PFSK-1 (cell line): ENCODE data around the gene LILRB1.

Experiments used
- SIN3A ChIP-seq: IDR thresholded peaks from 2 replicates; pipeline ENCODE4 v1.6.1; 2012; ENCODE audit warnings: mild to moderate bottlenecking, low read length, moderate library complexity, borderline replicate concordance; ENCODE audit not compliant: insufficient read depth
- TAF1 ChIP-seq: IDR thresholded peaks from 2 replicates; pipeline ENCODE4 v1.6.1; 2012; ENCODE audit warnings: low read length, control low read depth, borderline replicate concordance; ENCODE audit not compliant: insufficient read depth
- TF ChIP-seq, protein P1 (sequence below), 2 experiments: IDR thresholded peaks; 2 replicates each; pipeline versions ENCODE4 v1.6.1 to v1.8.0; 2011 to 2012; ENCODE audit warnings: low read depth in 2 of 2, low read length in 2 of 2, control low read depth in 1 of 2, inconsistent platforms in 1 of 2, mild to moderate bottlenecking in 1 of 2, moderate library complexity in 1 of 2; ENCODE audit not compliant: insufficient read depth in 1 of 2

- TF ChIP-seq SIN3A, result no peak
- TF ChIP-seq, protein P1, sequence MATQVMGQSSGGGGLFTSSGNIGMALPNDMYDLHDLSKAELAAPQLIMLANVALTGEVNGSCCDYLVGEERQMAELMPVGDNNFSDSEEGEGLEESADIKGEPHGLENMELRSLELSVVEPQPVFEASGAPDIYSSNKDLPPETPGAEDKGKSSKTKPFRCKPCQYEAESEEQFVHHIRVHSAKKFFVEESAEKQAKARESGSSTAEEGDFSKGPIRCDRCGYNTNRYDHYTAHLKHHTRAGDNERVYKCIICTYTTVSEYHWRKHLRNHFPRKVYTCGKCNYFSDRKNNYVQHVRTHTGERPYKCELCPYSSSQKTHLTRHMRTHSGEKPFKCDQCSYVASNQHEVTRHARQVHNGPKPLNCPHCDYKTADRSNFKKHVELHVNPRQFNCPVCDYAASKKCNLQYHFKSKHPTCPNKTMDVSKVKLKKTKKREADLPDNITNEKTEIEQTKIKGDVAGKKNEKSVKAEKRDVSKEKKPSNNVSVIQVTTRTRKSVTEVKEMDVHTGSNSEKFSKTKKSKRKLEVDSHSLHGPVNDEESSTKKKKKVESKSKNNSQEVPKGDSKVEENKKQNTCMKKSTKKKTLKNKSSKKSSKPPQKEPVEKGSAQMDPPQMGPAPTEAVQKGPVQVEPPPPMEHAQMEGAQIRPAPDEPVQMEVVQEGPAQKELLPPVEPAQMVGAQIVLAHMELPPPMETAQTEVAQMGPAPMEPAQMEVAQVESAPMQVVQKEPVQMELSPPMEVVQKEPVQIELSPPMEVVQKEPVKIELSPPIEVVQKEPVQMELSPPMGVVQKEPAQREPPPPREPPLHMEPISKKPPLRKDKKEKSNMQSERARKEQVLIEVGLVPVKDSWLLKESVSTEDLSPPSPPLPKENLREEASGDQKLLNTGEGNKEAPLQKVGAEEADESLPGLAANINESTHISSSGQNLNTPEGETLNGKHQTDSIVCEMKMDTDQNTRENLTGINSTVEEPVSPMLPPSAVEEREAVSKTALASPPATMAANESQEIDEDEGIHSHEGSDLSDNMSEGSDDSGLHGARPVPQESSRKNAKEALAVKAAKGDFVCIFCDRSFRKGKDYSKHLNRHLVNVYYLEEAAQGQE (IDR thresholded peaks at IDR 0.05; ENCODE audit: insufficient read depth in 1 of 2, low read depth in 2 of 2, low read length in 2 of 2), result no peak
- TF ChIP-seq TAF1, result no peak
These were observed 17.9 kb upstream of the LILRB1 start for GRCh38 chr19:54612428-54612827.
